WTC11 (cell line): ENCODE measurements around the gene TRNP1. TPM values are rescaled to one million over a fixed set of nuclear protein-coding genes. Genes with fewer than 3 reads are reported as not detected.
A peak's percentile ranks its signal among the peaks of the same experiment; 100 is the strongest.

Experiments
- ATAC-seq: fragments of 200-7000 bp; cut with Tn5 transposase; 2 replicates; pipeline ENCODE4 v1.10.0; 2021; ENCODE audit warnings: mild to moderate bottlenecking, moderate library complexity
- CTCF ChIA-PET: fragments of 300-600 bp; sonication (Branson Sonifier 250); formaldehyde crosslinking; loops from one replicate; lab custom pipeline; 2021; ENCODE audit warnings: antibody characterized with exemption; lab: Charles Lee
- POLR2A ChIA-PET: fragments of 350-600 bp; sonication (Branson Sonifier 250); formaldehyde crosslinking; loops from one replicate; lab custom pipeline; 2021; ENCODE audit warnings: antibody characterized with exemption; lab: Charles Lee
- DNase-seq: peaks from one replicate; pipeline ENCODE4 v3.0.0; 2021; ENCODE audit warnings: low spot score
- H3K27ac Mint-ChIP-seq: 2 replicates; pipeline ENCODE4 v1.8.0; 2021; ENCODE audit warnings: mixed read lengths
- H3K27me3 Mint-ChIP-seq: 2 replicates; pipeline ENCODE4 v1.8.0; 2021; ENCODE audit warnings: low read depth, mild to moderate bottlenecking, moderate library complexity, mixed read lengths
- H3K36me3 Mint-ChIP-seq: 2 replicates; pipeline ENCODE4 v1.8.0; 2021; ENCODE audit warnings: mixed read lengths
- H3K4me1 Mint-ChIP-seq: 2 replicates; pipeline ENCODE4 v1.8.0; 2022; ENCODE audit warnings: mixed read lengths
- H3K4me3 Mint-ChIP-seq: 2 replicates; pipeline ENCODE4 v1.8.0; 2021; ENCODE audit warnings: mild to moderate bottlenecking, moderate library complexity, mixed read lengths
- H3K9me3 Mint-ChIP-seq: 2 replicates; pipeline ENCODE4 v1.8.0; 2021; ENCODE audit warnings: mixed read lengths
- ESRRA ChIP-seq: sonication (generic); formaldehyde crosslinking; IDR thresholded peaks from 2 replicates; pipeline ENCODE4 v1.8.1; 2022; ENCODE audit warnings: mild to moderate bottlenecking, missing genetic modification reagents, borderline replicate concordance
- FOXK1 ChIP-seq: sonication (generic); formaldehyde crosslinking; IDR thresholded peaks from 2 replicates; pipeline ENCODE4 v1.8.0; 2022; ENCODE audit warnings: mild to moderate bottlenecking, moderate library complexity, missing genetic modification reagents
- FOXP1 ChIP-seq: sonication (generic); formaldehyde crosslinking; IDR thresholded peaks from 2 replicates; pipeline ENCODE4 v1.8.0; 2022; ENCODE audit warnings: missing genetic modification reagents, mild to moderate bottlenecking, moderate library complexity, borderline replicate concordance
- GRHL2 ChIP-seq: fragments of 250-450 bp; sonication (Bioruptor Pico); IDR thresholded peaks from 2 replicates; pipeline ENCODE4 v1.8.0; 2022; ENCODE audit warnings: mild to moderate bottlenecking, moderate library complexity; ENCODE audit not compliant: insufficient replicate concordance, severe bottlenecking
- GTF2I ChIP-seq: fragments of 250-450 bp; sonication (Bioruptor Pico); conservative IDR thresholded peaks from 2 replicates; pipeline ENCODE4 v1.4.0; 2021; ENCODE audit warnings: mild to moderate bottlenecking
- MYBL2 ChIP-seq: sonication (generic); formaldehyde crosslinking; IDR thresholded peaks from 2 replicates; pipeline ENCODE4 v1.8.1; 2023; ENCODE audit warnings: mild to moderate bottlenecking, moderate library complexity, missing genetic modification reagents
- NFE2L1 ChIP-seq: sonication (generic); formaldehyde crosslinking; IDR thresholded peaks from 2 replicates; pipeline ENCODE4 v1.8.1; 2023; ENCODE audit warnings: missing genetic modification reagents
- NFYB ChIP-seq: sonication (generic); formaldehyde crosslinking; conservative IDR thresholded peaks from 2 replicates; pipeline ENCODE4 v1.8.0; 2022; ENCODE audit warnings: low read depth, missing genetic modification reagents
- SMAD4 ChIP-seq: sonication (generic); formaldehyde crosslinking; IDR thresholded peaks from 2 replicates; pipeline ENCODE4 v1.8.0; 2022; ENCODE audit warnings: mild to moderate bottlenecking, missing genetic modification reagents
- TEAD4 ChIP-seq: sonication (generic); formaldehyde crosslinking; IDR thresholded peaks from 2 replicates; pipeline ENCODE4 v1.8.0; 2022; ENCODE audit warnings: mild to moderate bottlenecking, missing genetic modification reagents
- ZNF232 ChIP-seq: sonication (generic); formaldehyde crosslinking; IDR thresholded peaks from 2 replicates; pipeline ENCODE4 v1.8.0; 2022; ENCODE audit warnings: mild to moderate bottlenecking, missing genetic modification reagents
- ZNF396 ChIP-seq: fragments of 250-450 bp; sonication (Bioruptor Pico); IDR thresholded peaks from 2 replicates; pipeline ENCODE4 v1.8.0; 2021; ENCODE audit warnings: mild to moderate bottlenecking, moderate library complexity, borderline replicate concordance
- ZNF416 ChIP-seq: fragments of 250-450 bp; sonication (Bioruptor Pico); IDR thresholded peaks from 2 replicates; pipeline ENCODE4 v1.9.0; 2021; ENCODE audit warnings: mild to moderate bottlenecking, inconsistent platforms
- ZNF423 ChIP-seq: fragments of 250-450 bp; sonication (Bioruptor Pico); IDR thresholded peaks from 2 replicates; pipeline ENCODE4 v2.1.2; 2022; ENCODE audit warnings: mild to moderate bottlenecking, moderate library complexity
- ZNF671 ChIP-seq: fragments of 250-450 bp; sonication (Bioruptor Pico); IDR thresholded peaks from 2 replicates; pipeline ENCODE4 v1.8.0; 2021; ENCODE audit warnings: mild to moderate bottlenecking
- total RNA-seq: library from RNA; stranded (reverse); gene quantifications from 3 replicates; pipeline ENCODE4 v1.2.3, GENCODE V29; 2021
- TF ChIP-seq, protein P1 (sequence below): sonication (generic); formaldehyde crosslinking; IDR thresholded peaks from 2 replicates; pipeline ENCODE4 v1.8.1; 2022; ENCODE audit warnings: low read depth, mild to moderate bottlenecking, moderate library complexity, missing genetic modification reagents, borderline replicate concordance
- TF ChIP-seq, protein P2 (sequence below): sonication (generic); formaldehyde crosslinking; IDR thresholded peaks from 2 replicates; pipeline ENCODE4 v1.8.1; 2023; ENCODE audit warnings: mild to moderate bottlenecking, moderate library complexity, missing genetic modification reagents
- TF ChIP-seq, protein P3 (sequence below): sonication (generic); formaldehyde crosslinking; IDR thresholded peaks from 2 replicates; pipeline ENCODE4 v1.8.0; 2023; ENCODE audit warnings: missing genetic modification reagents
- TF ChIP-seq, protein P4 (sequence below): fragments of 250-450 bp; sonication (Bioruptor Pico); IDR thresholded peaks from 2 replicates; pipeline ENCODE4 v1.8.0; 2021; ENCODE audit warnings: mild to moderate bottlenecking
- TF ChIP-seq, protein P5 (sequence below): sonication (generic); formaldehyde crosslinking; IDR thresholded peaks from 2 replicates; pipeline ENCODE4 v1.8.0; 2022; ENCODE audit warnings: missing genetic modification reagents
- TF ChIP-seq, protein P6 (sequence below): sonication (generic); formaldehyde crosslinking; conservative IDR thresholded peaks from 2 replicates; pipeline ENCODE4 v1.8.1; 2022; ENCODE audit warnings: mild to moderate bottlenecking, missing genetic modification reagents

Gene TRNP1
- total RNA-seq, 1 experiment from 2014 or later: 37.6 TPM

DNA sequence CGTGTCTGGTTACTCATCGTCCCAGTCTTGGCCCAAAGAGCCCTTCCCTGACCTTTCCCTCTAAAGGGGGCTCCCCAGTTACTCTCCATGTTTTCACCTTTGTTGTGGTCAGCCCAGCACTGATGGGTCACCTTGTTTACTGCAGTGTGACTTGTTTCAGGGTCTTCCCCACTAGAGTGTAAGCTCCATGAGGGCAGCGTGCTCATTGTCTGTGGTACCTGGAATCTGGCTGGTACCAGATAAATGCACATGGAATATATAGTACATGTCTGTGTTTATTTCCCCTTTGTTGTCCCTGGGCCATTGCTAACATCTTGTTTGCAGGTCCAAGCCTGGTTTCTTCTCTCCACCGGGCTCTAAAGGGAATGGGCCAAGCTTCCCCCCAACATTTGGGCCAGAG lies 41.9 kb downstream of the TRNP1 start:
- no peak overlapping the region for H3K27ac Mint-ChIP-seq
- no peak for DNase-seq
- H3K4me1 Mint-ChIP-seq: peaks cover 50% of the 10 kb centered on the region
- TF ChIP-seq, protein P1, sequence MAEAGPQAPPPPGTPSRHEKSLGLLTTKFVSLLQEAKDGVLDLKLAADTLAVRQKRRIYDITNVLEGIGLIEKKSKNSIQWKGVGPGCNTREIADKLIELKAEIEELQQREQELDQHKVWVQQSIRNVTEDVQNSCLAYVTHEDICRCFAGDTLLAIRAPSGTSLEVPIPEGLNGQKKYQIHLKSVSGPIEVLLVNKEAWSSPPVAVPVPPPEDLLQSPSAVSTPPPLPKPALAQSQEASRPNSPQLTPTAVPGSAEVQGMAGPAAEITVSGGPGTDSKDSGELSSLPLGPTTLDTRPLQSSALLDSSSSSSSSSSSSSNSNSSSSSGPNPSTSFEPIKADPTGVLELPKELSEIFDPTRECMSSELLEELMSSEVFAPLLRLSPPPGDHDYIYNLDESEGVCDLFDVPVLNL (CRISPR knock-in tag): no peak
- no peak for TF ChIP-seq ZNF671 (CRISPR knock-in tag)
- TF ChIP-seq, protein P2, sequence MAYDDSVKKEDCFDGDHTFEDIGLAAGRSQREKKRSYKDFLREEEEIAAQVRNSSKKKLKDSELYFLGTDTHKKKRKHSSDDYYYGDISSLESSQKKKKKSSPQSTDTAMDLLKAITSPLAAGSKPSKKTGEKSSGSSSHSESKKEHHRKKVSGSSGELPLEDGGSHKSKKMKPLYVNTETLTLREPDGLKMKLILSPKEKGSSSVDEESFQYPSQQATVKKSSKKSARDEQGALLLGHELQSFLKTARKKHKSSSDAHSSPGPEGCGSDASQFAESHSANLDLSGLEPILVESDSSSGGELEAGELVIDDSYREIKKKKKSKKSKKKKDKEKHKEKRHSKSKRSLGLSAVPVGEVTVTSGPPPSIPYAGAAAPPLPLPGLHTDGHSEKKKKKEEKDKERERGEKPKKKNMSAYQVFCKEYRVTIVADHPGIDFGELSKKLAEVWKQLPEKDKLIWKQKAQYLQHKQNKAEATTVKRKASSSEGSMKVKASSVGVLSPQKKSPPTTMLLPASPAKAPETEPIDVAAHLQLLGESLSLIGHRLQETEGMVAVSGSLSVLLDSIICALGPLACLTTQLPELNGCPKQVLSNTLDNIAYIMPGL (CRISPR knock-in tag): no peak
- no peak for TF ChIP-seq NFYB
- no peak for TF ChIP-seq FOXP1 (CRISPR knock-in tag)
- no peak for TF ChIP-seq TEAD4 (CRISPR knock-in tag)
- TF ChIP-seq, all 79 proteins: peak for 0
- H3K4me3 Mint-ChIP-seq: no peak overlapping the region
- ATAC-seq: no peak
- CTCF ChIA-PET: interaction anchor here (0.6 to 6.9 kb wide), 4 partner anchors 9 to 44 kb away, joined by 3 to 76 read pairs (median 7); no protein-coding TSS in a partner anchor
- H3K9me3 Mint-ChIP-seq: no peaks in the 10 kb centered on the region
- no peaks in the 10 kb centered on the region for H3K36me3 Mint-ChIP-seq
- POLR2A ChIA-PET: interaction anchor here (1.4 kb wide), 1 partner anchor 22 kb away, joined by 7 read pairs; the partner anchor contains the start of gene TENT5B
- H3K27me3 Mint-ChIP-seq: no peaks in the 10 kb centered on the region

DNA sequence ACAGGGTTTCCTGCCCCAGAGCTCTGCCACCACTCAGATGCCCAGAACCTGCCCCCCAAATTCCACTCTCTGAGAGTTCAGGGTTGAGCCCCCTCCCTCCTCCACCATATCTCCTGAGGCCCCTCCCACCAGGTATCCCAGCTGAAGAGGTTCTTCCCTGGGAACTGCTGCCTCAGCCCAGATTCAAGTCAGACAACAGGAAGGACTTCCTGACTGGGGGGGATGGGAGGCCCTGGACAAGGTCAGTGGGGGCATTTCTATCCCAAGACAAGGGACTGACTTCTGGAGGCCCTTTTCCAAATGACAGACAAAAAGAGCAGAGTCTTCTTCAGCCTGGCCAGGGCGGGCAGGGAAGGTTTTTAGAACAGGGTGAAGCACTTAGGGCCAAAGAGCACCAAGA lies 43.2 kb downstream of the TRNP1 start:
- DNase-seq (no peak), ATAC-seq (no peak)
- Mint-ChIP-seq H3K36me3 (no peaks in the 10 kb centered on the region), H3K4me3 (no peak overlapping the region), H3K27ac (no peak overlapping the region), H3K9me3 (no peaks in the 10 kb centered on the region), H3K4me1 (peaks cover 58% of the 10 kb centered on the region), H3K27me3 (no peaks in the 10 kb centered on the region)
- TF ChIP-seq SMAD4 (CRISPR knock-in tag): no peak
- 0 out of 2 replicates have a peak, but pooled peaks have one; percentile 23 for TF ChIP-seq GTF2I (CRISPR knock-in tag)
- POLR2A ChIA-PET: interaction anchor here (0.6 kb wide), 1 partner anchor 29 kb away, joined by 3 read pairs; no protein-coding TSS in a partner anchor
- CTCF ChIA-PET: interaction anchor here (0.6 to 6.9 kb wide), 9 partner anchors 8 to 651 kb away, joined by 3 to 76 read pairs (median 4); no protein-coding TSS in a partner anchor

DNA sequence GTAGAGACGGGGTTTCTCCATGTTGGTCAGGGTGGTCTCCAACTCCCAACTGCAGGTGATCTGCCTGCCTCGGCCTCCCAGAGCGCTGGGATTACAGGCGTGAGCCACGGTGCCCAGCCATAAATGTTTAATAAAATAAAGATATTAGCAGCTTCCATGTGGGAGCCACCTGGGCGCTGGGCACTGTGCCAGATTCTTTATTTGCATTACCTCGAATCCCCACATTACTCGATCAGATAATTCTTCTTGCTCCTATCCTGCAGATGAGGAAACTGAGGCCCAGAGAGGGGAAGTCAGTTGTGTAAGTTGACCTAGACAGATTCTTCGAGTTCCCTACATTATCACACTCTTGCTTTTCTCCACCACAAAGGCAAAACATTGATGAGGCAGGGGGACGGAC lies 44.0 kb downstream of the TRNP1 start:
- POLR2A ChIA-PET: no interaction called here
- ATAC-seq (no peak), DNase-seq (no peak)
- Mint-ChIP-seq H3K27me3 (no peaks in the 10 kb centered on the region), H3K4me1 (peaks cover 57% of the 10 kb centered on the region), H3K9me3 (no peaks in the 10 kb centered on the region), H3K27ac (no peak overlapping the region), H3K4me3 (no peak overlapping the region), H3K36me3 (no peaks in the 10 kb centered on the region)
- CTCF ChIA-PET: interaction anchor here (1.0 to 6.9 kb wide), 3 partner anchors 7 to 70 kb away, joined by 3 to 76 read pairs (median 6); no protein-coding TSS in a partner anchor
- TF ChIP-seq, protein P3, sequence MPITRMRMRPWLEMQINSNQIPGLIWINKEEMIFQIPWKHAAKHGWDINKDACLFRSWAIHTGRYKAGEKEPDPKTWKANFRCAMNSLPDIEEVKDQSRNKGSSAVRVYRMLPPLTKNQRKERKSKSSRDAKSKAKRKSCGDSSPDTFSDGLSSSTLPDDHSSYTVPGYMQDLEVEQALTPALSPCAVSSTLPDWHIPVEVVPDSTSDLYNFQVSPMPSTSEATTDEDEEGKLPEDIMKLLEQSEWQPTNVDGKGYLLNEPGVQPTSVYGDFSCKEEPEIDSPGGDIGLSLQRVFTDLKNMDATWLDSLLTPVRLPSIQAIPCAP (CRISPR knock-in tag): no peak
- TF ChIP-seq MYBL2 (no peak), ZNF416 (CRISPR knock-in tag) (no peak), ESRRA (CRISPR knock-in tag) (no peak), ZNF423 (no peak), ZNF396 (CRISPR knock-in tag) (no peak), ZNF232 (no peak), FOXK1 (CRISPR knock-in tag) (no peak), GRHL2 (no peak), NFE2L1 (CRISPR knock-in tag) (no peak)
- TF ChIP-seq, protein P4, sequence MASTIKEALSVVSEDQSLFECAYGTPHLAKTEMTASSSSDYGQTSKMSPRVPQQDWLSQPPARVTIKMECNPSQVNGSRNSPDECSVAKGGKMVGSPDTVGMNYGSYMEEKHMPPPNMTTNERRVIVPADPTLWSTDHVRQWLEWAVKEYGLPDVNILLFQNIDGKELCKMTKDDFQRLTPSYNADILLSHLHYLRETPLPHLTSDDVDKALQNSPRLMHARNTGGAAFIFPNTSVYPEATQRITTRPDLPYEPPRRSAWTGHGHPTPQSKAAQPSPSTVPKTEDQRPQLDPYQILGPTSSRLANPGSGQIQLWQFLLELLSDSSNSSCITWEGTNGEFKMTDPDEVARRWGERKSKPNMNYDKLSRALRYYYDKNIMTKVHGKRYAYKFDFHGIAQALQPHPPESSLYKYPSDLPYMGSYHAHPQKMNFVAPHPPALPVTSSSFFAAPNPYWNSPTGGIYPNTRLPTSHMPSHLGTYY (CRISPR knock-in tag): no peak
- TF ChIP-seq, protein P5, sequence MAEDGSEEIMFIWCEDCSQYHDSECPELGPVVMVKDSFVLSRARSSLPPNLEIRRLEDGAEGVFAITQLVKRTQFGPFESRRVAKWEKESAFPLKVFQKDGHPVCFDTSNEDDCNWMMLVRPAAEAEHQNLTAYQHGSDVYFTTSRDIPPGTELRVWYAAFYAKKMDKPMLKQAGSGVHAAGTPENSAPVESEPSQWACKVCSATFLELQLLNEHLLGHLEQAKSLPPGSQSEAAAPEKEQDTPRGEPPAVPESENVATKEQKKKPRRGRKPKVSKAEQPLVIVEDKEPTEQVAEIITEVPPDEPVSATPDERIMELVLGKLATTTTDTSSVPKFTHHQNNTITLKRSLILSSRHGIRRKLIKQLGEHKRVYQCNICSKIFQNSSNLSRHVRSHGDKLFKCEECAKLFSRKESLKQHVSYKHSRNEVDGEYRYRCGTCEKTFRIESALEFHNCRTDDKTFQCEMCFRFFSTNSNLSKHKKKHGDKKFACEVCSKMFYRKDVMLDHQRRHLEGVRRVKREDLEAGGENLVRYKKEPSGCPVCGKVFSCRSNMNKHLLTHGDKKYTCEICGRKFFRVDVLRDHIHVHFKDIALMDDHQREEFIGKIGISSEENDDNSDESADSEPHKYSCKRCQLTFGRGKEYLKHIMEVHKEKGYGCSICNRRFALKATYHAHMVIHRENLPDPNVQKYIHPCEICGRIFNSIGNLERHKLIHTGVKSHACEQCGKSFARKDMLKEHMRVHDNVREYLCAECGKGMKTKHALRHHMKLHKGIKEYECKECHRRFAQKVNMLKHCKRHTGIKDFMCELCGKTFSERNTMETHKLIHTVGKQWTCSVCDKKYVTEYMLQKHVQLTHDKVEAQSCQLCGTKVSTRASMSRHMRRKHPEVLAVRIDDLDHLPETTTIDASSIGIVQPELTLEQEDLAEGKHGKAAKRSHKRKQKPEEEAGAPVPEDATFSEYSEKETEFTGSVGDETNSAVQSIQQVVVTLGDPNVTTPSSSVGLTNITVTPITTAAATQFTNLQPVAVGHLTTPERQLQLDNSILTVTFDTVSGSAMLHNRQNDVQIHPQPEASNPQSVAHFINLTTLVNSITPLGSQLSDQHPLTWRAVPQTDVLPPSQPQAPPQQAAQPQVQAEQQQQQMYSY (CRISPR knock-in tag): no peak
- TF ChIP-seq, protein P6, sequence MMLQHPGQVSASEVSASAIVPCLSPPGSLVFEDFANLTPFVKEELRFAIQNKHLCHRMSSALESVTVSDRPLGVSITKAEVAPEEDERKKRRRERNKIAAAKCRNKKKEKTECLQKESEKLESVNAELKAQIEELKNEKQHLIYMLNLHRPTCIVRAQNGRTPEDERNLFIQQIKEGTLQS (CRISPR knock-in tag): no peak
